ENCODE data around the gene ARSJ. TPM values are rescaled to one million over a fixed set of nuclear protein-coding genes. Genes with fewer than 3 reads are reported as not detected.
A peak's percentile ranks its signal among the peaks of the same experiment; 100 is the strongest.

ARSJ gene
- total and polyA plus RNA-seq, 8 donors = 5.3 to 23.6 (median 7.5) TPM

DNA sequence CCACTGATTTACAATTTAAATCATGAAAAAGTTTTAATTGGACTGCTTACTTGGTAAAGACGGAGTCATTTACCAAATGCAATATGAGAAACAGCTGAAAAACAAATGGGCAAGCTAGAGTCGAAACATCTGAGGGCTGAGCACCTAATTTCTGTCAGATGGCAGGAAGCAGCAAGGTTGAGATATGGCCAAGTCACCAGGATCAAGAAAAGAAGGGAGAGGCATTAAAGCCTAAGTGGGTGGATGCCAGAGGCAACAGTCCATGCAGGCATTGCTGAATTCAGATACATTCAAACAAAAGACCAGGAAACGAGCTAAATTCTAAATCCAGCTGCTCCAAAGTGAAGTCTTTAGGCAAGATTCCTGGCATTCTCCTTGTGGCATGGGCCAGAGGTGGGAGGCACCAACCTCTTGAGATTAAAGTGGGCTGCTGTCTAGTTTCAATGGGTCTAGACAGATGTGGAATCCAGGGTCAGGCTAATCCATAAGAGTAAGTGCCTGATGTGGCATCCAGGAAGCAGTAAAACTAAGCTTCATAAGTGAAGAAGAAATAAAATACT lies 8.0 kb upstream of the ARSJ start:
- no peak for TF ChIP-seq CTCF (IDR thresholded peaks at IDR 0.05)
- intact Hi-C loops (cut with DNase I) = no loop called here
- H3K36me3 ChIP-seq = no peaks in the 10 kb centered on the region
- DNase-seq = no peak
- no peaks in the 10 kb centered on the region for H3K9me3 ChIP-seq
- no peak overlapping the region for H3K27ac ChIP-seq
- ATAC-seq = no peak
- H3K27me3 ChIP-seq = no peaks in the 10 kb centered on the region
- H3K4me3 ChIP-seq = no peak overlapping the region
- no peaks in the 10 kb centered on the region for H3K4me1 ChIP-seq

GRCh38 chr4:113982181-113982580 lies 2.7 kb upstream of the ARSJ start:
- DNase-seq (no peak), ATAC-seq (no peak)
- Histone ChIP-seq H3K9me3 (no peaks in the 10 kb centered on the region), H3K27me3 (peaks cover 0 to 29% of the 10 kb centered on the region in 2 donors), H3K36me3 (no peaks in the 10 kb centered on the region), H3K27ac (no peak overlapping the region), H3K4me1 (peaks cover 4 to 7% of the 10 kb centered on the region in 2 donors), H3K4me3 (no peak overlapping the region)
- intact Hi-C loops (cut with DNase I) = no loop called here
- TF ChIP-seq CTCF (IDR thresholded peaks at IDR 0.05) = no peak

DNA sequence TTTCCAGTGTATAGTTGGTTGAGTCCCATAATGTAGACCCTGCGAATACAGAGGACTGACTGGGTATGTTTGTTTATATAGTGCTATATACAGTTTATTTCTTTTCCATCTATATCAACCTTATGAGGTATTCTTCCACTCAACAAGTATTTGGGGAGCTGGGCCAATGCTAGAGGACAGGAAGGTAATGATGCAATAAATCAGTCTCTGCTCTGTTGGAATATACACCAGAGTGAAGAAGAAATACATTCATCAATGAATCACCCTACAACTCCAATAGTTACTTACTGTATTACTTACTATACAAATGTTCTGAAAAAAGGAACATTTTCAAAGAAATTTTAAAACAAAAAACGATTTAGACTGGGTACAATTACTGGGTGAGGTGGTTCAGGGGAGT lies 2.1 kb upstream of the ARSJ start:
- DNase-seq (no peak), ATAC-seq (no peak)
- Histone ChIP-seq H3K27ac (no peak overlapping the region), H3K9me3 (no peaks in the 10 kb centered on the region), H3K4me1 (peaks cover 4 to 7% of the 10 kb centered on the region in 2 donors), H3K27me3 (peaks cover 0 to 29% of the 10 kb centered on the region in 2 donors), H3K4me3 (no peak overlapping the region), H3K36me3 (no peaks in the 10 kb centered on the region)
- intact Hi-C loops (cut with DNase I) = no loop called here
- no peak for TF ChIP-seq CTCF (IDR thresholded peaks at IDR 0.05)

DNA sequence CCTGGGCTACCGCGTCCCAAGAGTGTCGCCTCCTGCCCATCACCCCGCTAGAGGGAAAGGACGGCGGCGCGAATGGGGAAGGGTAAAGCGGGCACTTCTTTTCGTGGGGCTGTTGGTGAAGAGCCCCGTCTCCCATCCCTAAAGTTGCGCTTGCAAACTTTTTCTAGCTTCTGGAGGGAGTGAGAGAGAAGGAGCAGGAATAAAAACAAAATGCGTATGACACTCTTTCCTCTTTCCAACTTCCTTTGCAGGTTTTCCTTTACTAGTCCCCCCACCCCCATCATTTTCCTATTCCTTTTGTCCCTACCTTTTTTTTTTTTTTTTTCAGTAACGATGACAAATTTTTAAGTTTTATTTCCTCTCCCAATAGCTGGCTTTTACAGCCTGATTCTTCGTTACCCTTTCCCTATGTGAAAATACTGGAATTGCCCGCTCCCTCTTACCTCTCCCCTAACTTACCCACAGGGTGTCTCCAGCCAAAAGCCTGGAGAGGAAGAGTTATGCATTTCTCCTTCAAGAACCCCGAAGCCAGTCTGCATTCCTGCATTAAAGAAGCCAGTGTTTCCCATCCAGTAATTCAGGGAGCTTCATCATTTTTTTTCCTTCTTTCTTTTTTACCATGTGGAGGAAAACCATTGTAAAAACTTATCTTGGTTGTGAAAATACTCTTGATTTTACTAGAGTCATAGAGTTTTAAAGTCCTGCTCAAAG lies 613 bp upstream of the ARSJ start:
- ATAC-seq = peak; percentile 69
- no peak for TF ChIP-seq CTCF (IDR thresholded peaks at IDR 0.05)
- H3K9me3 ChIP-seq = no peaks in the 10 kb centered on the region
- no peaks in the 10 kb centered on the region for H3K36me3 ChIP-seq
- peak overlapping the region; percentile 81 to 94 for H3K27ac ChIP-seq
- intact Hi-C loops (cut with DNase I) = no loop called here
- H3K4me1 ChIP-seq = peaks cover 4 to 15% of the 10 kb centered on the region in 2 donors
- peak in 1 of 4 donors; percentile 76 for DNase-seq
- H3K4me3 ChIP-seq = peak overlapping the region; percentile 48 to 54
- peaks cover 0 to 29% of the 10 kb centered on the region in 2 donors for H3K27me3 ChIP-seq

- Histone ChIP-seq H3K4me3 (peak overlapping the region; percentile 48 to 54), H3K4me1 (peaks cover 4 to 15% of the 10 kb centered on the region in 2 donors), H3K9me3 (no peaks in the 10 kb centered on the region), H3K27me3 (peaks cover 0 to 29% of the 10 kb centered on the region in 2 donors), H3K27ac (peak overlapping the region; percentile 81 to 94), H3K36me3 (no peaks in the 10 kb centered on the region)
- intact Hi-C loops (cut with DNase I) = no loop called here
- no peak for TF ChIP-seq CTCF (IDR thresholded peaks at IDR 0.05)
- peak in 2 of 4 donors; percentile 37 to 80 for DNase-seq
- peak; percentile 42 for ATAC-seq
These were observed 793 bp downstream of the ARSJ start for GRCh38 chr4:113978561-113979147.

Measured in left lung (tissue), 10 donors.